Measurements from ENCODE around the gene RIT2. TPM values are rescaled to one million over a fixed set of nuclear protein-coding genes. Genes with fewer than 3 reads are reported as not detected.

RIT2 gene
- total and polyA plus RNA-seq, 10 donors = not detected

DNA sequence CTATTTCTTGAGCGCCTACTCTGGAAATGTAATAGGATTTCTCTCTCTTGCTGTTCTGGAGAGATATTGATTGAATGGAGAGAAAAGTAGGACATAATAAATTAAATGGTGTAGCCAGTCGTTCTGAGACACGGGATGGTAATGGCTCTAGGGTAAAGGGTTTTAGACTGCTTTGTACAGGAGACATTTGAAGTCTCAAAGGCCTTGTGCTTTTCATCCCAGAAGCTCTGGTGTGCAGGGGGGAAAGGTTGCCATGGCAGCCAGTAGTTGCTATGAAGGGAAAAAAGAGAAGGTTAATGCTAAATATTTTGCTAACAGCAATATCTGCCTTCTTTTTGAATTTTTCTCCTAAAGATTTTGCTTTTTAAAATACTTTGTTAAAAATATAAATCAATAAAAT lies 359.3 kb downstream of the RIT2 start:
- Histone ChIP-seq H3K4me1 (no peaks in the 10 kb centered on the region), H3K27ac (no peak overlapping the region), H3K36me3 (no peaks in the 10 kb centered on the region), H3K27me3 (replicated peaks in 1 of 7) (no peaks in the 10 kb centered on the region), H3K9me3 (no peaks in the 10 kb centered on the region), H3K4me3 (no peak overlapping the region)
- WGBS, 5 donors = 68 to 84% (median 82%) methylated on average over 3 of the region's 3 CpGs
- no peak for DNase-seq
- intact Hi-C loops (cut with DNase I; ENCODE audit: low total_unique reads) = no loop called here
- TF ChIP-seq POLR2AphosphoS5 (IDR thresholded peaks at IDR 0.05) = no peak
- TF ChIP-seq, protein P1, sequence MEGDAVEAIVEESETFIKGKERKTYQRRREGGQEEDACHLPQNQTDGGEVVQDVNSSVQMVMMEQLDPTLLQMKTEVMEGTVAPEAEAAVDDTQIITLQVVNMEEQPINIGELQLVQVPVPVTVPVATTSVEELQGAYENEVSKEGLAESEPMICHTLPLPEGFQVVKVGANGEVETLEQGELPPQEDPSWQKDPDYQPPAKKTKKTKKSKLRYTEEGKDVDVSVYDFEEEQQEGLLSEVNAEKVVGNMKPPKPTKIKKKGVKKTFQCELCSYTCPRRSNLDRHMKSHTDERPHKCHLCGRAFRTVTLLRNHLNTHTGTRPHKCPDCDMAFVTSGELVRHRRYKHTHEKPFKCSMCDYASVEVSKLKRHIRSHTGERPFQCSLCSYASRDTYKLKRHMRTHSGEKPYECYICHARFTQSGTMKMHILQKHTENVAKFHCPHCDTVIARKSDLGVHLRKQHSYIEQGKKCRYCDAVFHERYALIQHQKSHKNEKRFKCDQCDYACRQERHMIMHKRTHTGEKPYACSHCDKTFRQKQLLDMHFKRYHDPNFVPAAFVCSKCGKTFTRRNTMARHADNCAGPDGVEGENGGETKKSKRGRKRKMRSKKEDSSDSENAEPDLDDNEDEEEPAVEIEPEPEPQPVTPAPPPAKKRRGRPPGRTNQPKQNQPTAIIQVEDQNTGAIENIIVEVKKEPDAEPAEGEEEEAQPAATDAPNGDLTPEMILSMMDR (IDR thresholded peaks at IDR 0.05 in 8 of 11, conservative IDR thresholded peaks at IDR 0.05 in 3 of 11) = no peak
- no peak for TF ChIP-seq POLR2A (IDR thresholded peaks at IDR 0.05)

DNA sequence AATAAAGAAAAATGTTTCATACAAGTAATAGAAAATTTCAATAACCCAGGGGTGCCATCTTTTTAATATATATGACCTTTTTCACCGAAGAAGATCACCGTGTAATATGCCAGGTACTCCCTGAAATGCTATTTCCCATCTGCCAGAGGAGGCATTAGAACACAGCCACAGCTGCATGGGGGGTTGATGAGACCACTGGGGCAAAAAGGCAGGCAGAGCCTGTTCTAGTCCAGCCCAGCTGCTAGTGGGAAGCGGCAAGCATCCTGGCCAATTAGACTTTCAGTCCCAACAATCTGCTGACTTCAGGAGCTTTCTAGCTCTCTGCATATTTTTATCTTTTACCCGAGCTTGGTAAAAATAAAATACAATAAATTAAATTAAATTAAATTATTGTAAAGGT lies 362.6 kb downstream of the RIT2 start:
- H3K27me3 ChIP-seq (replicated peaks in 1 of 7) = no peaks in the 10 kb centered on the region
- no peak overlapping the region for H3K4me3 ChIP-seq
- H3K27ac ChIP-seq = no peak overlapping the region
- TF ChIP-seq POLR2AphosphoS5 (IDR thresholded peaks at IDR 0.05) = no peak
- no peak for TF ChIP-seq POLR2A (IDR thresholded peaks at IDR 0.05)
- TF ChIP-seq, protein P1 (IDR thresholded peaks at IDR 0.05 in 8 of 11, conservative IDR thresholded peaks at IDR 0.05 in 3 of 11) = no peak
- DNase-seq = no peak
- H3K4me1 ChIP-seq = no peaks in the 10 kb centered on the region
- intact Hi-C loops (cut with DNase I; ENCODE audit: low total_unique reads) = no loop called here
- no peaks in the 10 kb centered on the region for H3K36me3 ChIP-seq
- no peaks in the 10 kb centered on the region for H3K9me3 ChIP-seq
- 76 to 89% (median 83%) methylated on average over 4 of the region's 4 CpGs for WGBS, 5 donors

DNA sequence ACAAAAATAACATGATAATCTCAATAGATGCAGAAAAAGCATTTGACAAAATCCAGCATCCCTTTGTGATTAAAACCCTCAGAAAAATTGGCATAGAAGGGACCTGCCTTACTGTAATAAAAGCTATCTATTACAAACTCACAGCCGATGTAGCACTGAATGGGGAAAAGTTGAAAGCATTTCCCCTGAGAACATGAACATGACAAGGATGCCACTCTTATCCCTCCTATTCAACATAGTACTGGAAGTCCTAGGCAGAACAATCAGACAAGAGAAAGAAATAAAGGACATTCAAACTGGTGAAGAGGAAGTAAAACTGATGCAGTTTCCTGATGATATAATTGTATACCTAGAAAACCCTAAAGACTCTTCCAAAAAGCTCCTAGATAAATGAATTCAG lies 368.7 kb downstream of the RIT2 start:
- Histone ChIP-seq H3K27ac (no peak overlapping the region), H3K9me3 (no peaks in the 10 kb centered on the region), H3K36me3 (no peaks in the 10 kb centered on the region), H3K4me1 (no peaks in the 10 kb centered on the region), H3K27me3 (replicated peaks in 1 of 7) (no peaks in the 10 kb centered on the region), H3K4me3 (no peak overlapping the region)
- DNase-seq = no peak
- WGBS, 5 donors = 61 to 80% (median 77%) methylated on average over 1 of the region's 1 CpG
- TF ChIP-seq POLR2A (IDR thresholded peaks at IDR 0.05) = no peak
- TF ChIP-seq, protein P1 (IDR thresholded peaks at IDR 0.05 in 8 of 11, conservative IDR thresholded peaks at IDR 0.05 in 3 of 11) = no peak
- intact Hi-C loops (cut with DNase I; ENCODE audit: low total_unique reads) = no loop called here

DNA sequence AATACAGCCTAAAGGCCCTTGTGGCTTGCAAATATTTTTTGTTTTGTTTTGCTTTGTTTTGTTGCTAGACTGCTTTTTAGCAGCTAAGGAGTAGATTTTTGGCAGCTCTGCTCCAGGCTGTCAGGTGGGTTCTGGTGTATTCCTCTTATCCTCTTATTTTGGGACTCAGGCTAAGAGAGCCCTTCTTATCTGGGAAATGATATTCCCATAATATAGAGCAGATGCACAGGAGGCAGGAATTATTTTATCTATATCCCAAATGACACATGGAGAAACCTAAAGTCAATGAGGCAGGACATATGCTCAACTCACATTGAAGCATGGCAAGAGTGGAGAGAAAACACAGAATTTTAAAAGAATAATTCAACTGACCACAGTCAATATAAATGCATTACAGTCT lies 369.6 kb downstream of the RIT2 start:
- Histone ChIP-seq H3K36me3 (no peaks in the 10 kb centered on the region), H3K4me3 (no peak overlapping the region), H3K27ac (no peak overlapping the region), H3K27me3 (replicated peaks in 1 of 7) (no peaks in the 10 kb centered on the region), H3K4me1 (no peaks in the 10 kb centered on the region), H3K9me3 (no peaks in the 10 kb centered on the region)
- no peak for DNase-seq
- no peak for TF ChIP-seq POLR2A (IDR thresholded peaks at IDR 0.05)
- TF ChIP-seq, protein P1 (IDR thresholded peaks at IDR 0.05 in 8 of 11, conservative IDR thresholded peaks at IDR 0.05 in 3 of 11) = no peak
- no peak for TF ChIP-seq POLR2AphosphoS5 (IDR thresholded peaks at IDR 0.05)
- intact Hi-C loops (cut with DNase I; ENCODE audit: low total_unique reads) = no loop called here

Measured in spleen (tissue), 11 donors.